SK-N-MC (cell line): Measurements from ENCODE around the gene OR2H2.
A peak's percentile ranks its signal among the peaks of the same experiment; 100 is the strongest.

Experiments used
- DNase-seq: peaks from one replicate; pipeline ENCODE4 v3.0.0-alpha.2; 2011; ENCODE audit warnings: low read depth, low spot score
- H3K27ac ChIP-seq: fragments of 200-600 bp; sonication (generic); 2 replicates; pipeline ENCODE4 v1.5.1; 2016; ENCODE audit warnings: mixed run types
- H3K36me3 ChIP-seq: fragments of 200-600 bp; sonication (generic); 2 replicates; pipeline ENCODE4 v1.6.1; 2017; ENCODE audit warnings: antibody characterized with exemption, low read length, mixed read lengths; ENCODE audit not compliant: insufficient read depth
- H3K4me3 ChIP-seq: fragments of 200-600 bp; sonication (generic); 2 replicates; pipeline ENCODE4 v1.5.1; 2016
- H3K9ac ChIP-seq: fragments of 200-600 bp; sonication (generic); 2 replicates; pipeline ENCODE4 v1.8.0; 2017; ENCODE audit warnings: mixed run types, mixed read lengths; ENCODE audit not compliant: insufficient read length
- H3K9me3 ChIP-seq: fragments of 200-600 bp; sonication (generic); 2 replicates; pipeline ENCODE4 v1.6.1; 2017; ENCODE audit warnings: low read depth, mild to moderate bottlenecking, antibody characterized with exemption, low read length, moderate library complexity, mixed read lengths
- EZH2 ChIP-seq: fragments of 200-600 bp; sonication (generic); IDR thresholded peaks from one replicate; pipeline ENCODE4 v1.6.1; 2017; ENCODE audit warnings: antibody characterized with exemption
- FOXP2 ChIP-seq: optimal IDR thresholded peaks from 2 replicates; pipeline ENCODE3; 2011; ENCODE audit warnings: mild to moderate bottlenecking, moderate library complexity; ENCODE audit not compliant: insufficient read depth; ENCODE audit errors: extremely low read length, control extremely low read depth
- POLR2AphosphoS5 ChIP-seq: IDR thresholded peaks from 2 replicates; pipeline ENCODE4 v1.6.1; 2012; ENCODE audit warnings: mild to moderate bottlenecking, low read depth, low read length, borderline replicate concordance

OR2H2 gene

GRCh38 chr6:29629571-29629970 lies 44.6 kb downstream of the OR2H2 start:
- Histone ChIP-seq H3K4me3 (peak overlapping the region; percentile 86), H3K36me3 (no peaks in the 10 kb centered on the region), H3K9me3 (no peaks in the 10 kb centered on the region)

GRCh38 chr6:29630315-29630714 lies 45.4 kb downstream of the OR2H2 start:
- H3K27ac ChIP-seq, result no peak overlapping the region
- no peak overlapping the region for H3K4me3 ChIP-seq
- H3K9me3 ChIP-seq, result no peaks in the 10 kb centered on the region
- H3K9ac ChIP-seq, result no peak overlapping the region
- no peaks in the 10 kb centered on the region for H3K36me3 ChIP-seq
- TF ChIP-seq EZH2 (no peak), POLR2AphosphoS5 (no peak), FOXP2 (no peak)
- DNase-seq, result no peak

More at GRCh38 chr6:29629571-29629970, 44.6 kb downstream of the OR2H2 start:
- Histone ChIP-seq H3K9ac (no peak overlapping the region), H3K27ac (no peak overlapping the region)
- no peak for DNase-seq
- TF ChIP-seq POLR2AphosphoS5, result no peak
- no peak for TF ChIP-seq EZH2
- no peak for TF ChIP-seq FOXP2

- no peak for TF ChIP-seq POLR2AphosphoS5
- no peak for TF ChIP-seq FOXP2
- TF ChIP-seq EZH2, result no peak
- Histone ChIP-seq H3K36me3 (no peaks in the 10 kb centered on the region), H3K9me3 (no peaks in the 10 kb centered on the region), H3K27ac (no peak overlapping the region), H3K9ac (no peak overlapping the region), H3K4me3 (0 out of 2 replicates have a peak overlapping the region, but pooled peaks have one; percentile 95)
- DNase-seq, result no peak
These were observed 46.4 kb downstream of the OR2H2 start for GRCh38 chr6:29631209-29631810.

- no peak for DNase-seq
- no peaks in the 10 kb centered on the region for H3K36me3 ChIP-seq
- peak overlapping the region; percentile 71 for H3K9ac ChIP-seq
- peak overlapping the region; percentile 95 for H3K4me3 ChIP-seq
- H3K9me3 ChIP-seq, result no peaks in the 10 kb centered on the region
- H3K27ac ChIP-seq, result peak overlapping the region; percentile 25; the same call in 1 of the 2 replicates
- TF ChIP-seq POLR2AphosphoS5 (peak; percentile 43; the same call in 1 of the 2 replicates), EZH2 (no peak), FOXP2 (no peak)
These were observed 47.2 kb downstream of the OR2H2 start for GRCh38 chr6:29631860-29632731.

- Histone ChIP-seq H3K27ac (peak within 1 kb of the TSS; percentile 64; the same call in 1 of the 2 replicates), H3K4me3 (peak within 1 kb of the TSS; percentile 95)
These were observed 48.0 kb downstream of the OR2H2 start, which contains the start of gene GABBR1 for GRCh38 chr6:29632789-29633533. Gene GABBR1 (minus strand): TSS chr6:29633183. CDS start chr6:29632385, 798 bp downstream.

GRCh38 chr6:29633534-29633905 lies 48.6 kb downstream of the OR2H2 start:
- no peak for DNase-seq
- TF ChIP-seq POLR2AphosphoS5, result no peak
- Histone ChIP-seq H3K36me3 (no peaks in the 10 kb centered on the region), H3K4me3 (peak overlapping the region; percentile 95), H3K27ac (peak overlapping the region; percentile 64; the same call in 1 of the 2 replicates), H3K9ac (peak overlapping the region; percentile 76), H3K9me3 (no peaks in the 10 kb centered on the region)

More at GRCh38 chr6:29632789-29633533, 48.0 kb downstream of the OR2H2 start, which contains the start of gene GABBR1:
- no peaks in the 10 kb centered on the region for H3K36me3 ChIP-seq
- H3K9ac ChIP-seq, result peak within 1 kb of the TSS; percentile 76
- H3K9me3 ChIP-seq, result no peaks in the 10 kb centered on the region
- TF ChIP-seq POLR2AphosphoS5, result peak; percentile 79
- TF ChIP-seq FOXP2, result no peak
- TF ChIP-seq EZH2, result no peak
- no peak for DNase-seq

GRCh38 chr6:29637247-29637646 lies 52.3 kb downstream of the OR2H2 start:
- Histone ChIP-seq H3K36me3 (no peaks in the 10 kb centered on the region), H3K9ac (no peak overlapping the region), H3K4me3 (no peak overlapping the region), H3K9me3 (no peaks in the 10 kb centered on the region), H3K27ac (no peak overlapping the region)
- TF ChIP-seq POLR2AphosphoS5 (no peak), EZH2 (no peak)
- no peak for DNase-seq
